Measurements from ENCODE around the gene PMFBP1.

The PMFBP1 gene

DNA sequence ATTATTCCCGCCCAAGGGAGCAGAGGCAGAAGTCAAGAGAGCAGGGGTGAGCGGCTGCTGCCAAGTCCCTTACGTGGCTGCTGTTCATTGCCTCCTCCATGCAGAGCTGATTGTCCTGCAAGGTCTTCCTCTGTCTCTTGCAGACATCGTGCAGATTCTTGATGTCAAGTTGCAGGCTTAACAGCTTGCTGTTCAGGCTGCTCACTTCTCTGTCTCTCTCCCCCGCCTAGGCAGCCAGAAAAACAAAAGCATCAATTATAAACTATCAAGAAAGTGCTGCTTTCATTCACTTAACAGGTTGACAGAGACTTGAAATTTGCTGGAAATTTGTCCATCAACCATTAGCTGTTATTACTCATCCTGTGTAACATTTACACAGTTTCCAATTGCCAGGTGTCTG is 7.3 kb downstream of the PMFBP1 start:
- H3K4me3 ChIP-seq = no peak overlapping the region
- no peak for DNase-seq
- H3K9me3 ChIP-seq = no peaks in the 10 kb centered on the region
- H3K36me3 ChIP-seq = no peaks in the 10 kb centered on the region
- no peaks in the 10 kb centered on the region for H3K27me3 ChIP-seq
- H3K27ac ChIP-seq = no peak overlapping the region
- intact Hi-C loops (cut with DNase I; ENCODE audit: low total_unique reads) = loop anchor here (5.0 kb wide), 1 partner anchor 1813 kb away; no protein-coding TSS in a partner anchor
- TF ChIP-seq, protein P1, sequence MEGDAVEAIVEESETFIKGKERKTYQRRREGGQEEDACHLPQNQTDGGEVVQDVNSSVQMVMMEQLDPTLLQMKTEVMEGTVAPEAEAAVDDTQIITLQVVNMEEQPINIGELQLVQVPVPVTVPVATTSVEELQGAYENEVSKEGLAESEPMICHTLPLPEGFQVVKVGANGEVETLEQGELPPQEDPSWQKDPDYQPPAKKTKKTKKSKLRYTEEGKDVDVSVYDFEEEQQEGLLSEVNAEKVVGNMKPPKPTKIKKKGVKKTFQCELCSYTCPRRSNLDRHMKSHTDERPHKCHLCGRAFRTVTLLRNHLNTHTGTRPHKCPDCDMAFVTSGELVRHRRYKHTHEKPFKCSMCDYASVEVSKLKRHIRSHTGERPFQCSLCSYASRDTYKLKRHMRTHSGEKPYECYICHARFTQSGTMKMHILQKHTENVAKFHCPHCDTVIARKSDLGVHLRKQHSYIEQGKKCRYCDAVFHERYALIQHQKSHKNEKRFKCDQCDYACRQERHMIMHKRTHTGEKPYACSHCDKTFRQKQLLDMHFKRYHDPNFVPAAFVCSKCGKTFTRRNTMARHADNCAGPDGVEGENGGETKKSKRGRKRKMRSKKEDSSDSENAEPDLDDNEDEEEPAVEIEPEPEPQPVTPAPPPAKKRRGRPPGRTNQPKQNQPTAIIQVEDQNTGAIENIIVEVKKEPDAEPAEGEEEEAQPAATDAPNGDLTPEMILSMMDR (IDR thresholded peaks at IDR 0.05) = no peak
- H3K4me1 ChIP-seq = no peaks in the 10 kb centered on the region

DNA sequence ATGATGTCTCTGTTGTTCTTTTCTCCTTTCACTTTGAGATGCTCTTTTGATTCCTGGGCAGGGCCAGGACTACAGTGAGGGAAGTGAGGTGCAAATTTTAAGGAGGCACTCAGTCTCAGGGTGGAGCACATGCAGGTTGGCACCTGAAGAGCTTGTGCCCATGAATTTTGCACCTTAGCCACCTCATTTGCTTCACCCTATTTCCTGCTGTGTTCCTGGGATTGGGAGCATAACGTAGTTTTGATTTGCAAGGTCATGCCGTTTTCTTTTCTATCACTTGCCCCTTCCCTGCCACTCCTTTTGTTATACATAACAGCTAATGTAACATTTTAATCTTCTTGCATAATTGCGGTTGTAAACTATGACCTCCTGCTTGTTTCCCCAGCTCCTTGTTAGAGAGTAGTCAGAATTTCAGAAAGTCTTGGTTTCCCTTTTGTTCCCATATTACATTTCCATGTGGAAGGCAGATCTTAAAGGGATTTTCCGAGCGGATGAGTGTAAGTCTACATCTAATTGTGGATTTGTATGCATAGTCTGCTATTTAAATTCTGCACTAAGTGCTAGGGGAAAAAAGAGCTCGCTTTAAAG is 9.8 kb downstream of the PMFBP1 start:
- no peaks in the 10 kb centered on the region for H3K36me3 ChIP-seq
- TF ChIP-seq, protein P1 (IDR thresholded peaks at IDR 0.05) = no peak
- no peak for DNase-seq

DNA sequence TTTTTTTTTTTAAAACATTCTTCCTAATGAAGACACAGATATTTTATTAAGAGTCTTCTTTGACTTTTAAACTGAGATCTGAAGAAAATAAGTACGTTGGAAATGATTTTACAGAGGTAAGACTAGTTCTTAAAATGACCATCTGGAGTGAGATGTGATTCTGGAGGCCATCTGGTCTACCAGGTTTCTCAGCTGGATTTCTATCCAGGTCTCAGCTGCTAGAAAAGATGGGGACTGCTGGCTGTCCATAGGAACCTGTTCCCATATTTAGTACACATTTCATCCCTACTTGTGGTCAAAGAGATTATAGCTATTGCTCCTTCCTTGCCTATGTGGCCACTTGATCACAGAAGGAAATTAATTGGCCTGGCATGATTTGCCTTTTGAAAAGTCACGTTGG is 12.2 kb downstream of the PMFBP1 start:
- no peaks in the 10 kb centered on the region for H3K9me3 ChIP-seq
- H3K4me3 ChIP-seq = no peak overlapping the region
- H3K27me3 ChIP-seq = no peaks in the 10 kb centered on the region
- no peaks in the 10 kb centered on the region for H3K36me3 ChIP-seq
- no peak overlapping the region for H3K27ac ChIP-seq
- H3K4me1 ChIP-seq = no peaks in the 10 kb centered on the region
- DNase-seq = no peak
- intact Hi-C loops (cut with DNase I; ENCODE audit: low total_unique reads) = no loop called here
- TF ChIP-seq, protein P1 (IDR thresholded peaks at IDR 0.05) = no peak

More for the DNA sequence above, 9.8 kb downstream of the PMFBP1 start:
- H3K4me1 ChIP-seq = no peaks in the 10 kb centered on the region
- no peak overlapping the region for H3K27ac ChIP-seq
- no peaks in the 10 kb centered on the region for H3K27me3 ChIP-seq
- H3K9me3 ChIP-seq = no peaks in the 10 kb centered on the region
- intact Hi-C loops (cut with DNase I; ENCODE audit: low total_unique reads) = no loop called here
- H3K4me3 ChIP-seq = no peak overlapping the region

DNA sequence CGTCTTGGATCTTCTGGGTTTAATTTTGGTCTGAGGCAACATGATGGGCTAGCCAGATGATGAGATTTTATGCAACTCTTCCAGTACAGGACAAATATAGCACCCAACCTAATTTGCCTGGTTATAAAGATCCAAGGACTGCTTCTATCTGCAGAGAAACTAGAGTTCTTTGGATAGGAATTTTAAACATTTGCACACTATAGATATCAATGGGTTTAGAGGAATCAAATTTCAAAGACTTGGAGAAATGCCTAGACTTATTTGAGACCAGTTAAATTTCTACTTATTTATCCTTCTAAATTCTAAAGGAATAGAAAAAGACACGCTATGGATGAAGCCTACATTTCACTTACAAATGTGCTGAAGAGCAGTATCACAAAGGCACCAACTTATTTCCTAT is 12.6 kb downstream of the PMFBP1 start:
- TF ChIP-seq, protein P1 (IDR thresholded peaks at IDR 0.05) = no peak
- intact Hi-C loops (cut with DNase I; ENCODE audit: low total_unique reads) = no loop called here
- Histone ChIP-seq H3K9me3 (no peaks in the 10 kb centered on the region), H3K27ac (no peak overlapping the region), H3K27me3 (no peaks in the 10 kb centered on the region), H3K4me3 (no peak overlapping the region), H3K4me1 (no peaks in the 10 kb centered on the region), H3K36me3 (no peaks in the 10 kb centered on the region)
- no peak for DNase-seq

DNA sequence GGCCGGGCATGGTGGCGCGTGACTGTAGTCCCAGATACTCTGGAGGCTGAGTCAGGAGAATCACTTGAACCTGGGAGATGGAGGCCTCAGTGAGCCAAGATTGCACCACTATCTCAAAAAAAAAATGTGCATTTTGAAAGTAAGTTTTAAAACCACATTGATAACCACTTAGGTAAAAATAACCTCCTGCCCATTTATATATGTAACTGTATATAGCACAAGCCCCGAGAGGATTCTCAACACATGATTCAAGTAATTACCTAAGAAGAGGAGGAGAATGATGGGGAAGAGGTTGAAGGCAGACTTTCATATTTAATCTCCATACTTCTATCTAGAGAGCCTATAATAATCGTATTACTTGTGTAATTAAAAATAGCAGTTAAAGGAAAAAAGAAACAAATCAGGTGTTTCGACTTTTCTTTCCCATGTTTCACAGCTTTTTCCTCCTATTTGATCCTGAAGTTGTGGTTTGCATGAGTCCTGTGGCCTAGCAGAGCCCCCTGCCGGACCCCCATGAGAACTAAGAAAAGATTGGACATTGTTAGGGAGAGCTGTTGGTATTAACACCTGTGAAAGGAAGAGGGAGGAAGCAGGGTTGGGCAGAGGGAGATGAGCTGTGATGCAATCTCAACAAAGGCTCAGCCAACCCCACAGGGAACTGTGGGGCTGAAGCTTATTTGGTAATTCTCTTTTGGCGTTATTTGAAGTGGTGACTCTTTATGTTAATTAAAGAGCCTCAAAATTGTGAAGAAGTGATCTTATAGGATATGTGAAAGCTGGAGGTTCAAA is 22.1 kb downstream of the PMFBP1 start:
- Histone ChIP-seq H3K9me3 (no peaks in the 10 kb centered on the region), H3K27ac (no peak overlapping the region), H3K36me3 (no peaks in the 10 kb centered on the region), H3K27me3 (no peaks in the 10 kb centered on the region), H3K4me3 (no peak overlapping the region), H3K4me1 (no peaks in the 10 kb centered on the region)
- DNase-seq = no peak
- intact Hi-C loops (cut with DNase I; ENCODE audit: low total_unique reads) = no loop called here
- TF ChIP-seq, protein P1 (IDR thresholded peaks at IDR 0.05) = no peak
